ENCODE results near the gene OLFM4.
"Not testable (repeated sequence)": the region's sequence is repeated elsewhere in the genome, so short reads cannot be mapped to it uniquely, and the experiment has no call there.

OLFM4 gene, protein sequence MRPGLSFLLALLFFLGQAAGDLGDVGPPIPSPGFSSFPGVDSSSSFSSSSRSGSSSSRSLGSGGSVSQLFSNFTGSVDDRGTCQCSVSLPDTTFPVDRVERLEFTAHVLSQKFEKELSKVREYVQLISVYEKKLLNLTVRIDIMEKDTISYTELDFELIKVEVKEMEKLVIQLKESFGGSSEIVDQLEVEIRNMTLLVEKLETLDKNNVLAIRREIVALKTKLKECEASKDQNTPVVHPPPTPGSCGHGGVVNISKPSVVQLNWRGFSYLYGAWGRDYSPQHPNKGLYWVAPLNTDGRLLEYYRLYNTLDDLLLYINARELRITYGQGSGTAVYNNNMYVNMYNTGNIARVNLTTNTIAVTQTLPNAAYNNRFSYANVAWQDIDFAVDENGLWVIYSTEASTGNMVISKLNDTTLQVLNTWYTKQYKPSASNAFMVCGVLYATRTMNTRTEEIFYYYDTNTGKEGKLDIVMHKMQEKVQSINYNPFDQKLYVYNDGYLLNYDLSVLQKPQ

DNA sequence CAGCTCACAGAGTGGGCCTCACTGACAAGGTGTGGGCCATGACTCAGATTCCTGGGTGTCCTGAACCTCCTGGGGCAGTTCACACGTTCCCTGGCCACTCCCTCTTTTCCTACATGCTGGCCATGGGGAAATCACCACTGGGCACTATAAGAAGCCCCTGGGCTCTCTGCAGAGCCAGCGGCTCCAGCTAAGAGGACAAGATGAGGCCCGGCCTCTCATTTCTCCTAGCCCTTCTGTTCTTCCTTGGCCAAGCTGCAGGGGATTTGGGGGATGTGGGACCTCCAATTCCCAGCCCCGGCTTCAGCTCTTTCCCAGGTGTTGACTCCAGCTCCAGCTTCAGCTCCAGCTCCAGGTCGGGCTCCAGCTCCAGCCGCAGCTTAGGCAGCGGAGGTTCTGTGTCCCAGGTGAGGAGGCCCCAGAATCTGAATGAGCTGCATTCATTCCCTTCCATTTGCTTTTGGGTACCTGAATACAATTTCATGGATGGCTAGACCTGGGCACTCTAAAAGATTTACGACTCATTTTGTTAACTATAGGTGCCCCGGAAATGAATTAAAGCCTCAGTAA is at the start of gene OLFM4:
TSS of gene OLFM4 (plus strand) at position 177 of the 567 bp plus-strand sequence. CDS start at position 201, 24 bp downstream.
- no peak for DNase-seq (ENCODE audit: low read depth in 2 of 2)

DNA sequence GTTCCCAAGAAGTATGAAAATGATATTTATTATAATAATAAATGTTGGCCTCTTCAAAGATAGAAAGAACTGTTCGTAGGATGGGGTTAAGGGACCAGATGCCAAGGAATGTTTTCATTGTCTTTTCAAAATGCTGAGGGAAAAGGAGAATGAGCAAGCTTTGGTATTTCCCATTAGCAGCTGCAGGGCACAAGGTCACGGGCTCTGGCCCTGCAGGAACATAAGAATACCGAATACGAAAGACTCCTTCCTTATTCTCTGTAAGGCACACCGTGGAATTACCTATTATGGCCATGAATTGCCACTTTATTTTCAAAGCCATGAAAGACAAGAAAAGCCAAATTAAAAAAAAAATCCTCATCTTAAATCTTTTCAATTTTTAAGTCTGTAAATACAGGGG is 49.6 kb upstream of the OLFM4 start:
- DNase-seq (ENCODE audit: low read depth in 2 of 2): no peak

DNA sequence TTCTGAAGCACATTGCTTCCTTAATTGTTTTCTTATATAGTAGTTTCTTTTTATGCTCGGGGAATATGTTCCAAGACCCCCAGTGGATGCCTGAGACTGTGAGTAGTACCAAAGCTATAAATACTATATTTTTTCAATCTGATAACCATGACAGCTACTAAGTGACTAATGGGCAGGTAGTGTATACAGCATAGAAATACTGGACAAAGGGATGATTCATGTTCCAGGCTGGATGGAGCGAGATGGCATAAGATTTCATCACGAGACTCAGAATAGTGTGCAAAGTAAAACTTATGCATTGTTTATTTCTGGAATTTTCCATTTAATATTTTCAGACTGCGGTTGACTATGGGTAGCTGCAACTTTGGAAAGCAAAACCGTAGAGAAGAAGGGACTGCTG is 47.9 kb upstream of the OLFM4 start:
- DNase-seq (ENCODE audit: low read depth in 2 of 2): no peak

DNA sequence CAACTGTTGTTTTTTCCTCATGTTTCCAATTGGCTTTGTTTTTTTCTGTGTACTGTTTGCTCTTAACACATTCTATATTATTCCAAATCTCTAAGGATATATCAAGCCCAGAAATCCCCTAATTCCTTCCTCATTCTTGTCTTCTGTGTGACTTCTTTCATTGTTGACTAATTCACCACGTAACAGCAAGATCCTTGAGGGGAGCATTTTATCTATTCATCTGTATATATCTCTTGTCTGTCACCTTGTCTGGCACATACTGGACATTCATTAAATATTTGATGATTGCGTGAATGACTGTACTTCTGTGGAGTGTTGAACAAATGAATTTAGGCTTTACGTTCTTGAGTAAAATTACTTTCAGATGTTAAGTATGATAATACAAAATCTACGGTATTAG is 44.8 kb upstream of the OLFM4 start:
- no peak for DNase-seq (ENCODE audit: low read depth in 2 of 2)

DNA sequence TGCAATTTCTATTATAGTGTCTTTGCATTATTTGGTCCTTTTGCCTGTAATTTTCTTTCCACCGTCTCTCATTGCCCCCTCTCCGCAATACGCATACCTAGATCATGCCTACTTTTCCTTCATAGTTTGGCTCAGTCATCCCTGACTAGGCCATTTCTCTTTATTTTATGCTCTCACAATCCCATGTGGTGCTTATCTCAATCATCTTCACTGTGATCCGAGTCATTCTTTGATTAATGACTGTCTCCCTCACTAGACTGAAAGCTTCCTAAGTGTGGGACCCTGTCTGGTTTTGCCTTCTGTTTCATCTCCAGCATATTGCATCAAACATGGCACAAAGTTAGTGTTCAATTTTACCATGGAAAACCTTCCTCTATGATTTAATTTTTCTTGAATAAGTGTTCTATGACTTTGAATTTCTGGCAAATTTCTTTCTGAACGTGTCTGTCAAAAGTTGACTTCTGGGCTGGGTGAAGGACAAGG is 43.7 kb upstream of the OLFM4 start:
- DNase-seq (ENCODE audit: low read depth in 2 of 2): no peak

DNA sequence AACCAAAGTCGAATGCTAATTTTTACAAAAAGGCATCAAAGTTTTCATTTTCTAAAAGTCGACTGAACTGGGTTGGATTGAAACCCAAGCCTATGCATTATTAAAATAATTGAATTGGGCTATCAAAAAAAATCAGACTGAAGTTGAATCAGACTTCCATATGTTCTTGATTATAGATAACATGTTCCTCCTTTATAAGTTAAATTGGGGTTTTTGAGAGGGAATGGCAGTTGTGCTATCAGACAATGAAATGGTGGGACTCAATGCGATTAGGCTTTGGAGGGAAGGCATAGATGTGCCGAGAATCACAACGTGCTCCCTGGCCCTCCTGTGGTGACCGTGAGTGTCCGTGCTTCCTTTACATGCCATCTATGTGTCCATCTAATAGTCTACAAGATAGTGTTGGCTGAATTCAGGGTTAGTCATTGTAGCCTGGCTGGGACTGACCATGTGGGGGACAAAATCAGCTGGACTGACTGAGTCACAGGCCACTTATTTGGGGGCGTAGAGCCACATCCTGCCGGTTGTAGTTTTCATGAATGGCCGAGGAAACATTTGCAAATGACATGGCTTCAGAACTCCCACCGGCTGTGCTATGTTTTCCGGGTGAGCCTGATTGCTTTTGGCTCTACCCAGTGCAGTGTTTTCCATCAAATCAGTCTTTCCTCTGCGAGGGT is 37.1 kb upstream of the OLFM4 start:
- no peak for DNase-seq (ENCODE audit: low read depth in 2 of 2)

DNA sequence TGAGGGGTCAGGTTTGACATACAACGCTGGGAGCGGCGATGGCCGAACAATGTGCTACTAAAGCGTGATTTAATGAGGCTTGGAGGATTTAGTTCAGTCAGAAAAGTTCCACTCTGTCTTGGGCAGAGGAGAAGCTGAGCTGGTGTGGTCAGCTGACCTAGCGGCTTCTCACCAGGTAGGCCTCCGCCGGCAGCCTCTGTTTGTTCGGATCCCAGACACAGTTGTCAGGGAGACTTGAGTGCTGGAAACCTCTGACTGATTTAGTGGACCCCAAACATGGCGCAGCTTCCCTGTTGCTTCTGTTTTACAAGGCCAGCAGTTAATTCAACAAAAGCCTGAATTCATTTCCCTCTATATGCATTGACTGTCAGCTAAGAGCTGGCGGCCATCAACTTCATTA is 36.5 kb upstream of the OLFM4 start:
- no peak for DNase-seq (ENCODE audit: low read depth in 2 of 2)

DNA sequence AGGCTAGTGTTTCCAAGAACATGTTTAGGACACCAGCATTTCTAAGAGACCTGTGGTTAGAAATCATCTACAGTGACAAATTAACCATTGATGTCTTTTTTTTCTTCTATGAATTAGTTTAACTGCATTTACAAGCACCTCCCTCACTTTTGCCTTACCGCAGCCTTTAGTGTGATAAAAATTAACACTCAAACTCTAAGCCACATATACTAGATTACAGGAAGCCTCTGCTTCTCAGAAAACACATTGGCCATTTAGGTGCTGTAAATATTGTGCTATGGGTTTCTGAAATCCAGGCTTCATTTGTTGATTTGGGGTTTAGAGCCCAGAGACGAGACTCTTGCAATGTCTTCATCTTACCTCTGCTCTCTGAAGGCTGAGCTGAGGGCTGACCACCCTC is 34.6 kb upstream of the OLFM4 start:
- DNase-seq (ENCODE audit: low read depth in 2 of 2): no peak

DNA sequence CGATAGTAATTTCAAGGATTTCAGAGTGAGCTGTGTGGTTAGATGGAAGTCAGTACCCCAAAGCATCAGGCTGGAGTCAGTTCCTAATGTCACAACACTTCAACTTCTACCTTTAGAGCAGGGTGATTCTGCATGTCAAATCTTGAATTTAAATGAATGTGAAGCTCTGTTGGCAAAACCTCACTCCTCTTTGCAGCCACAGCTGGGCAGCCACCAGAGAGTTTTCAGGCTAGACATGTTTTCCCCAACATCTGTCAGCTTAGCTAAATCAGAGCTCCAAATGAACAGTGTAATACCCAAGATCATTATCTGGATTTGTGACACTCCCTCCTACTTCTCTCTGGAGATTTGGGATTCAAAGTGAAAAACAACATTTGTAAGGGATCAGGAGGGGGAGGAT is 33.7 kb upstream of the OLFM4 start:
- no peak for DNase-seq (ENCODE audit: low read depth in 2 of 2)

DNA sequence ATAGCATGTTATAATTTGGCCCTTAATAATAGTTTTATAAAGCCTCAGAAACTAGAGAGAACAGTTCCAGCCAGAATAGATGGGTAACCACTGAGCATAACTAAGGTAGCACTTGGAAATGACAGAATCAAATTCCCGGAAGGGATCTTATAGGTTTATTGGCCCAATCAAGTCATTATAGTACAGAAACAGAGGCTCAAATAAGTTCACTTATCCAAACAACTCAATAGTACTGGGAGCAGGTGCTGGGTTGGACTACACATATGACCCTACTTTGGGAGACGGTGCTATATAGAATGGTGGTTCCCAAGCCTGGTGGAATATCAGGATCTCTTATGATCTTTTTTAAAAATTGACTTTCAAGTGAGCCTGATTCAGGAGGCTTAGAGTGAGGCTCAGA is 32.7 kb upstream of the OLFM4 start:
- no peak for DNase-seq (ENCODE audit: low read depth in 2 of 2)

DNA sequence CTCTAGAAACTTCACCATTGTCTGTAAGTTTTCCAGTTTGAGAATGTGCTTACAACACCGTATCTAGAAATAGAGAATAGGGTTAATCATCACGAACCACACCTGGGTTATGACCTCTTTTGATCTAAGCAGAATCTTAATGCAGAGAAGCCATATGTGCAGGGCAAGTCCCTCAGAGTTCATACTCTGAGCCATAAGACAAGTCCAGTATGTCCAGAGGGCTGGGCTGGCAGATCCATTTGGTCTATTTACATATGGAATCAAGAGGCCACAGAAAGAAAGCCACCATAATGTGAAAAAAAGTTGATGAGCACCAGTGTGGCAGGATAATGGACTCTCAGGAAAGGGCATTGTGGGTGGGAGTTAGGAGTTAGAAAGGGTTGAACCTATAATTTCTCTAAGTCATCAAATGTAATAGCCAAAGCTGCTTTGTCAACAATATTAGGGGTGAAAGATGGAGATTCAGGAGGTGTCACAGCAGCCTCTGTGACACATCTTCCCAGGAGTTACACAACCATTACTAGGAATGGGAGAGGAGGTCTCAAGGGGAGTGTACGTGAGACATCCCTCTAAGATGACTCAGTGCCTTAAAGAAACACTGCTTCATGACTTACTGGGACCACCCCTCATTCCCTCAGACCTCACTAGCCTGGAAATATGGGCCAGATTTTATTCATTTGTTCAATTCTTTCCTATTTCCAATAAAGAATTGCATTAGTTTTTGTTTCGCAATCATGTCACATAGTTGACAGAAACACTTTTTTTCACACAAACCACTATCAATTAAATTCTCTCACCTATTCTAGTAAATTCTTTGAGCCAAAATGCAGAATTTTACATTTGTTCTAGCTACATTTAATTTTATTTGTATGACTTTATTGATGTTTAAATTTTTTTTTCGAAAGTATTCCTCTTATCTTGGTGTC is 30.4 kb upstream of the OLFM4 start:
- no peak for DNase-seq (ENCODE audit: low read depth in 2 of 2)

DNA sequence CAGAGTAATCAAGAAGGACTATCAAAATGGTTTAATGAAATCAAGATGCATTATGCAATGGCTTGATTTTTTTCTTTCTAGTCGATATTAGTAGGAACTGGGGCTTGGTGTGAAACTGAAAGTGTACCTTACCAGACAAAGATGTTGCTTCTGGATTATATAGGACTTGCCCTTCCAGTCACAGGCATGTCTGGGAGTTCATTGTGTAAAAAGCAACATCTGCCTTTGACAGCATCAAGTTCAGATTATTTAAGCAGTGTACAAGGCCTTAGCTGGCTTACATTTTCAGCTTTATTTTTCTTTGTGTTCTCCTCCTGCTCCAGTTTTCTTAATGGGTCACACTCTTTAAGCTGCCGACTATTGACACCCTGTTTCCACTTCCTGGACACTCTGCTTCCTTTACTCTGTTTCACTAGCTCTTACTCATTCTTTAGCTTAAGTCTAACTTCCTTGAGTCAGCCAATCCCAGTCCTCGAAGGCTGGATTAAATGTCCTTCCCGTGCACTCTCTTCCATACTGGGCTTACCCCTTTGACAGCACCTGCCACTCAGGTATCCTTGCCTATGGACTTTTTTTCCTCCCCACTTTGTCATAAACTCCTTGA is 29.4 kb upstream of the OLFM4 start:
- no peak for DNase-seq (ENCODE audit: low read depth in 2 of 2)

DNA sequence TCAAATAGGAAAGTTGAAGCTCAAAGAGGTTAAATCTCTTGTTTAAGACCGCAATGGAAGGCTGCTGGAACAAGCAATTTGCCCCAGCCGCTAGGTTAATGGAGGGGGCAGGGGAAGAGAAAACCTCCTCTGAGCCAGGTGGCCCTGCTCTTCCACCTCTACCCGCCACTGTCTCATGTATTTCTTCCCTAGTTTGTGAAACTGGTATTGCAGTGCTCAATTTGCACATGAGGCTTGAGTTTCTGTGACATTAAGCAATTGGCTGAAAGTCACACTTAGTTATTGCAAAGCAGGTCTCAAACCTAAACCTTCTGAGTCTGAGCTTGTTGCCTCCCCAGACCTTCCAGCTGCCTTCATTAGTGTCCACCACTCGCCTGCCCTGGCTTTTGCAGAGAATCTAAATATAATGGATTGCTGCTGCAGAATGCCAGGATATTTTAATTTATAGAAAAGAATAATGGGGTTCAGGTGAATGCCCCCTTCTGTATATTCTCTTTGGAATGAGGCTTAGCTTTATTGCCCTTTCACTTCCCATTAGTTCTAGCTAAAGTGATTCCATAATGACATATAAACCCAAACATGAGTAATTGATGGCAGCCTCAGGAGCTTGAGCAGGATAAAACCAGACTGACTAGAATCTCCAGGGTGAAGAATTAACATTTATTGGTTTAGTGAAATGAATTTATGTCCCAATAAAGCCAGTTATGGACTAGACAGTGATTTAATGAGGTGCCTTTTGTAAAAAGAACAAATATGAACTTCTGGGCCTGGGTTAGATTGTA is 27.0 kb upstream of the OLFM4 start:
- DNase-seq (ENCODE audit: low read depth in 2 of 2): no peak

DNA sequence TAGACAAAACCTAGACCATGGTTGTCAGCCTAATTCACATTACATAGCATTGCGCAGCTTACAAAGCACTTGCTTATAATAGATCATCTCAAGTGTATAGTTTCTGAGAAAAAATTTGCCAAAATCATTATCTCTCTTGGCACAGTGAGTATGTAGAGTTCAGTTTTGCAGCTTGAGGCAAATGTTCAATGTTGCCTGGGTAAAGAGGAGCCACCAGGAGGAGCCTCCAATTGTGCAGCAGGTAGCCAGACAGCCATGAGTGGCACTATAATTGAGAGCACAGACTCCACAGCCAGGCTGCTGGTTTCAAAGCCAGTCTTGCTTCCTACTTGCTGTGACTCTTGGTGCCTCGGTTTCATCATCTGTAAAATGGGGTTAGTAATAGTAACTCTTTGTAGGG is 24.0 kb upstream of the OLFM4 start:
- no peak for DNase-seq (ENCODE audit: low read depth in 2 of 2)

DNA sequence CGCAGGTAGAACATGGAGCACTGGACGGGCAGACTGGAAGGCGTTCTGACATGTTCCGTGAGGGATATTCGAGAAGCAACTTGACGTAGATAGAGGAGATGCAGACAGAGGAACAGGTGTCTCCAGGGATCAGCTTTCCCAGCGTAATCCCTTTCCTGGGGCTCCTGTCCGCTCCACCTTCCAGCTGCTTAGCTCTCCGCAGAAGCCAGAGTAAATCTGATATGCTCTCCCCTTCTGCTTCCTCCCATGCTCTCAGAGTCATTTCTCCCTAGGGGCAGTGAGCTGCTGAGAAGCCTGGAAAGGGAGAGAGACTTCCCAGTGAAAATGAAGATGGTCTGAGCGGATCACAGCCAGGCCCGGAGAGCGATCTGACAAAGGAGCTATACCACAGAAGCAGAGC is 23.0 kb upstream of the OLFM4 start:
- DNase-seq (ENCODE audit: low read depth in 2 of 2): no peak

DNA sequence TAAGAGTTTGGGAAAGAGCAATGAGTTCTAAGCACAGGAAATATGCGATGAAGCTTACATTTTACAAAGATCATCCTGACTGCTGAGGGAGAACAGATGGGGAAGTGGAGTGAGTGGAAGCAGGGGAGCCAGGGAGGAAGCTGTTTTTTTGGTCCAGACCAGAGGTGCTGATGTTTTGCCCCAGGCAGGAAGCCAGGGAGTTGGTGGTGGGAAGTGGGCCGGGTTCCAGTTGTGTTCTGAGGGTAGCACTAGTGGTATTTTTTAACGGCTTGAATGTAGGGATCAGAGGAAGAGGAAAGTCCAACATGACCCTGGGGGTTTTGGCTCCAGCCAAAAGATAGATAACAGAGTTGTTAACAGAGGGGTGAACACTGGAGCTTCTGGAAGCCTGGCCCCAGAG is 20.7 kb upstream of the OLFM4 start:
- no peak for DNase-seq (ENCODE audit: low read depth in 2 of 2)

DNA sequence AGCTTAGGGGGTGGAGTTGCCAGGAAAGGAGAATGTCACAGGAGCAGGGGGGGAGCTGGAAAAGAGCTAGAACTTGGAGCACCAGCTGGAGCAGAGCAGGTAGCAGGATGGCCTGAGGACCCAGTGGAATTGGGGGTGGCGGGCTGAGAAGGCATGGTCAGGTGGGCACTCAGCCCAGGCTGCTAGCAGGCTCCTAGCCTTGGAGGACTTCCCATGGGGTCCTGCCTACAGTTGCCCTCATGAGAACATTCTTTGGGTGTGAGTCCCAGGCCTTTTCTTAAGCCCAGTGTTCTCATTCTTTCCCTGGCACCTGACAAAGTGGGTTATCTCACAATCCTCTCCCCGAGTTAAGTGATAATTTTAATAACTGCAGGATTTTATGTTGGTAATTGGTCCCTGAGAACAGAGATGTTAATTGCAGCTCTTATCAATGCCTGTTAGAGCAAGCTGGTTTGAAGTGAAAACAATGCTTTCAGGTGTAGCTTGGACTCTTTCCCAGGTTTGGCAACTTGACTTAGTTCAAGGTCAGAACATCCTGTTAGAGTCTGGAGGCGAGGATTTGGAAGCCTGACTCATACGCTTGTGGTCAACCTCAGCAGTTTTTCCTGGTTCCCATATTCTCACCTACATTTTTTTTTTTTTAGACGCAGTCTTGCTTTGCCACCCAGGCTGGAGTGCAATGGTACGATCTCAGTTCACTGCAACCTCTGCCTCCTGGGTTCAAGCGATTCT is 18.1 kb upstream of the OLFM4 start:
- no peak for DNase-seq (ENCODE audit: low read depth in 2 of 2)

DNA sequence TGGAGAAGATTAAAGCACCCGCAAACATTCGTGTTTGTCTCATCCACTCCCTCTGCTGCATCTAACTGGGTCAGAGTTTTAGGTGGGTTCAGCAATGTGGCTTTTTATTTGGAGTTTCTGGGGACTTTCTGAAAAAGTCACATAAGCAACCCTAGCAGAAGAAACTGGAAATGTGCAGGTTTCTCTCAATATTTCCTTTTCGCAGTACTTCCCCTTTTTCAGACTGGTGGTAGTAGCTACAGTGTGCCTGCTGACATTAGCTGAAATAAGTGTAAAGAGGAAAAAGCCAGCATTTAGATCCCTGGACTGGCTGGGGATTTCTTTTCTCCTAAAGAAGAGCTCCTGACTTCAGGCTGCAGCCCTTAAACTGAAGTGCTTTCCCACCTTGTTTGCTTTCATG is 15.9 kb upstream of the OLFM4 start:
- DNase-seq (ENCODE audit: low read depth in 2 of 2): no peak

DNA sequence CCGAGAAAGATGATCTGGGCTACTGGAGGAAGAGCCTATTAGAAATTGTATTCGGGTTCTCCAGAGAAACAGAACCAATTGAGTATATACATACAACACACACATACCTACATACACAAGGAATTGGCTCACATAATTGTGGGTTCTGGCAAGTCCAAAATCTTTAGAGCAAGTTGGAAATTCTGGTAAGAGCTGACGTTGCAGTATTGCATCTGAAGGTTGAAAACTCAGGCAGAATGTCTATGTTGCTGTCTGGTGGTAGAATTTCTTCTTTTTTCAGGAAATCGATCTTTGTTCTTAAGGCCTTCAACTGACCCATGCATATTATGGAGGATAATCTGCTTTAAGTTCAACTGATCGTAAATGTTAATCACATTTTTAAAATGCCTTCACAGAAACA is 15.5 kb upstream of the OLFM4 start:
- no peak for DNase-seq (ENCODE audit: low read depth in 2 of 2)

DNA sequence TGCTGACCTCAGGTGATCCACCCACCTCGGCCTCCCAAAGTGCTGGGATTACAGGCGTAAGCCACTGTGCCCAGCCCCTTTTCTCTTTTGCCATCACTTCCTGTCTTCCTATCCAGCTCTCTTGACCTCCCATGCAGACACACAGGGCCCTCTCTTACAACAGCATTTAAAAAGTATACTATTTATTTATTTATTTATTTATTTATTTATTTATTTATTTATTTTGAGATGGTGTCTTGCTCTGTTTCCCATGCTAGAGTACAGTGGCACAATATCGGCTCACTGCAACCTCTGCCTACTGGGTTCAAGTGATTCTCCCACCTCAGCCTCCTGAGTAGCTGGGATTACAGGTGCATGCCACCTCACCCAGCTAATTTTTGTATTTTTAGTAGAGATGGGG is 14.6 kb upstream of the OLFM4 start:
- DNase-seq (ENCODE audit: low read depth in 2 of 2): not testable (repeated sequence)
